ENCODE measurements around the gene INTS4.
"Not testable (repeated sequence)": the region's sequence is repeated elsewhere in the genome, so short reads cannot be mapped to it uniquely, and the experiment has no call there.

INTS4 gene

GRCh38 chr11:78028423-78028822 lies 34.0 kb upstream of the INTS4 start:
- not testable (repeated sequence) for DNase-seq (ENCODE audit: low read depth, low spot score); H3K4me3 ChIP-seq (ENCODE audit: low read length)

GRCh38 chr11:78027759-78028158 lies 33.3 kb upstream of the INTS4 start:
- no peak for DNase-seq (ENCODE audit: low read depth, low spot score)
- H3K4me3 ChIP-seq (ENCODE audit: low read length), result no peak overlapping the region

- DNase-seq (ENCODE audit: low read depth, low spot score), result no peak
- H3K4me3 ChIP-seq (ENCODE audit: low read length), result no peak overlapping the region
Measured at GRCh38 chr11:78025378-78025777, 30.9 kb upstream of the INTS4 start.

GRCh38 chr11:78023426-78023825 lies 29.0 kb upstream of the INTS4 start:
- no peak overlapping the region for H3K4me3 ChIP-seq (ENCODE audit: low read length)
- DNase-seq (ENCODE audit: low read depth, low spot score), result no peak

- no peak for DNase-seq (ENCODE audit: low read depth, low spot score)
- no peak within 1 kb of the TSS for H3K4me3 ChIP-seq (ENCODE audit: low read length)
Measured at GRCh38 chr11:78022397-78023396, 28.2 kb upstream of the INTS4 start, which contains the start of gene KCTD14. Gene KCTD14 (minus strand): TSS chr11:78023276. CDS start chr11:78023249, 27 bp downstream.

GRCh38 chr11:78021611-78022010 lies 27.1 kb upstream of the INTS4 start:
- no peak for DNase-seq (ENCODE audit: low read depth, low spot score)
- no peak overlapping the region for H3K4me3 ChIP-seq (ENCODE audit: low read length)

GRCh38 chr11:78020246-78020645 lies 25.8 kb upstream of the INTS4 start:
- H3K4me3 ChIP-seq (ENCODE audit: low read length), result no peak overlapping the region

GRCh38 chr11:78019808-78020207 lies 25.3 kb upstream of the INTS4 start:
- DNase-seq (ENCODE audit: low read depth, low spot score), result no peak
- no peak overlapping the region for H3K4me3 ChIP-seq (ENCODE audit: low read length)

More at GRCh38 chr11:78020246-78020645, 25.8 kb upstream of the INTS4 start:
- no peak for DNase-seq (ENCODE audit: low read depth, low spot score)

- no peak overlapping the region for H3K4me3 ChIP-seq (ENCODE audit: low read length)
- DNase-seq (ENCODE audit: low read depth, low spot score), result no peak
Measured at GRCh38 chr11:78015878-78016277, 21.4 kb upstream of the INTS4 start.

- DNase-seq (ENCODE audit: low read depth, low spot score), result not testable (repeated sequence)
Measured at GRCh38 chr11:78014937-78015520, 20.6 kb upstream of the INTS4 start.

GRCh38 chr11:78011301-78011700 lies 16.8 kb upstream of the INTS4 start:
- DNase-seq (ENCODE audit: low read depth, low spot score), result no peak
- no peak overlapping the region for H3K4me3 ChIP-seq (ENCODE audit: low read length)

More at GRCh38 chr11:78014937-78015520, 20.6 kb upstream of the INTS4 start:
- not testable (repeated sequence) for H3K4me3 ChIP-seq (ENCODE audit: low read length)

- no peak for DNase-seq (ENCODE audit: low read depth, low spot score)
- H3K4me3 ChIP-seq (ENCODE audit: low read length), result no peak overlapping the region
Measured at GRCh38 chr11:78010755-78011154, 16.3 kb upstream of the INTS4 start.

GRCh38 chr11:78010304-78010703 lies 15.8 kb upstream of the INTS4 start:
- no peak overlapping the region for H3K4me3 ChIP-seq (ENCODE audit: low read length)

GRCh38 chr11:78009062-78009461 lies 14.6 kb upstream of the INTS4 start:
- DNase-seq (ENCODE audit: low read depth, low spot score), result no peak
- no peak overlapping the region for H3K4me3 ChIP-seq (ENCODE audit: low read length)

More at GRCh38 chr11:78010304-78010703, 15.8 kb upstream of the INTS4 start:
- DNase-seq (ENCODE audit: low read depth, low spot score), result no peak

GRCh38 chr11:78000193-78000592 lies 5.7 kb upstream of the INTS4 start:
- H3K4me3 ChIP-seq (ENCODE audit: low read length), result no peak overlapping the region
- peak; percentile 64 for DNase-seq (ENCODE audit: low read depth, low spot score)

- H3K4me3 ChIP-seq (ENCODE audit: low read length), result no peak overlapping the region
- no peak for DNase-seq (ENCODE audit: low read depth, low spot score)
Measured at GRCh38 chr11:77999446-78000030, 5.1 kb upstream of the INTS4 start.

GRCh38 chr11:77993902-77994301 lies 566 bp downstream of the INTS4 start:
- peak overlapping the region; percentile 98 for H3K4me3 ChIP-seq (ENCODE audit: low read length)
- no peak for DNase-seq (ENCODE audit: low read depth, low spot score)

- H3K4me3 ChIP-seq (ENCODE audit: low read length), result no peak overlapping the region
- DNase-seq (ENCODE audit: low read depth, low spot score), result no peak
Measured at GRCh38 chr11:77990981-77991380, 3.5 kb downstream of the INTS4 start.

GRCh38 chr11:77986456-77986855 lies 8.0 kb downstream of the INTS4 start:
- not testable (repeated sequence) for H3K4me3 ChIP-seq (ENCODE audit: low read length); DNase-seq (ENCODE audit: low read depth, low spot score)
